Measurements from ENCODE around the gene TTC9. TPM values are rescaled to one million over a fixed set of nuclear protein-coding genes. Genes with fewer than 3 reads are reported as not detected.

The TTC9 gene
- total RNA-seq, 4 donors from 2014 or later: 22.5 to 50.6 (median 32.5) TPM

GRCh38 chr14:70658899-70659298 lies 17.2 kb downstream of the TTC9 start:
- 59 to 61% methylated on average over 4 of the region's 4 CpGs for WGBS, 2 donors
- no peak overlapping the region for H3K4me3 ChIP-seq
- H3K4me1 ChIP-seq: peaks cover 15 to 47% (median 19%) of the 10 kb centered on the region in 3 donors
- H3K27me3 ChIP-seq: no peaks in the 10 kb centered on the region
- TF ChIP-seq CTCF (IDR thresholded peaks at IDR 0.05) (no peak), POLR2A (IDR thresholded peaks at IDR 0.05) (no peak)
- peaks cover 0 to 3% (median 0%) of the 10 kb centered on the region in 3 donors for H3K36me3 ChIP-seq
- no peak for DNase-seq
- intact Hi-C loops (cut with DNase I): no loop called here
- no peak overlapping the region for H3K27ac ChIP-seq
- no peaks in the 10 kb centered on the region for H3K9me3 ChIP-seq

GRCh38 chr14:70660967-70661893 lies 19.5 kb downstream of the TTC9 start:
- Histone ChIP-seq H3K4me1 (peaks cover 33 to 66% (median 39%) of the 10 kb centered on the region in 3 donors), H3K4me3 (no peak overlapping the region), H3K27ac (peak overlapping the region; percentile 56 to 80 (median 74)), H3K9me3 (no peaks in the 10 kb centered on the region), H3K27me3 (no peaks in the 10 kb centered on the region), H3K36me3 (no peaks in the 10 kb centered on the region)
- no peak for DNase-seq
- 34 to 35% methylated on average over 11 of the region's 13 CpGs for WGBS, 2 donors
- intact Hi-C loops (cut with DNase I): no loop called here
- TF ChIP-seq CTCF (IDR thresholded peaks at IDR 0.05): peak in 3 of 6 experiments; percentile 13 to 31 (median 15)
- TF ChIP-seq POLR2A (IDR thresholded peaks at IDR 0.05): no peak

- Histone ChIP-seq H3K27me3 (no peaks in the 10 kb centered on the region), H3K27ac (peak overlapping the region; percentile 50 to 80 (median 74)), H3K9me3 (no peaks in the 10 kb centered on the region), H3K4me3 (no peak overlapping the region), H3K36me3 (no peaks in the 10 kb centered on the region), H3K4me1 (peaks cover 37 to 74% (median 42%) of the 10 kb centered on the region in 3 donors)
- TF ChIP-seq POLR2A (IDR thresholded peaks at IDR 0.05) (no peak), CTCF (IDR thresholded peaks at IDR 0.05) (no peak)
- no peak for DNase-seq
- intact Hi-C loops (cut with DNase I): no loop called here
Observed at GRCh38 chr14:70662080-70662479, 20.4 kb downstream of the TTC9 start.

- H3K4me3 ChIP-seq: no peak overlapping the region
- H3K27me3 ChIP-seq: no peaks in the 10 kb centered on the region
- H3K4me1 ChIP-seq: peaks cover 37 to 77% (median 42%) of the 10 kb centered on the region in 3 donors
- peak overlapping the region in 2 of 4 donors; percentile 76 to 80 for H3K27ac ChIP-seq
- peaks cover 0 to 6% (median 0%) of the 10 kb centered on the region in 3 donors for H3K36me3 ChIP-seq
- H3K9me3 ChIP-seq: no peaks in the 10 kb centered on the region
- intact Hi-C loops (cut with DNase I): no loop called here
- TF ChIP-seq POLR2A (IDR thresholded peaks at IDR 0.05) (no peak), CTCF (IDR thresholded peaks at IDR 0.05) (no peak)
- DNase-seq: no peak
- 55 to 63% methylated on average over 4 of the region's 4 CpGs for WGBS, 2 donors
Observed at GRCh38 chr14:70662816-70663215, 21.1 kb downstream of the TTC9 start.

- no peak for TF ChIP-seq CTCF (IDR thresholded peaks at IDR 0.05)
- TF ChIP-seq POLR2A (IDR thresholded peaks at IDR 0.05): no peak
- H3K27me3 ChIP-seq: no peaks in the 10 kb centered on the region
- H3K27ac ChIP-seq: peak overlapping the region in 3 of 4 donors; percentile 49 to 88 (median 80)
- H3K9me3 ChIP-seq: no peaks in the 10 kb centered on the region
- H3K4me1 ChIP-seq: peaks cover 37 to 77% (median 42%) of the 10 kb centered on the region in 3 donors
- H3K4me3 ChIP-seq: no peak overlapping the region
- DNase-seq: no peak
- peaks cover 0 to 15% (median 0%) of the 10 kb centered on the region in 3 donors for H3K36me3 ChIP-seq
- intact Hi-C loops (cut with DNase I): no loop called here
- 64 to 77% methylated on average over 2 to 4 of the region's 4 CpGs for WGBS, 2 donors
Observed at GRCh38 chr14:70663707-70664179, 22.0 kb downstream of the TTC9 start.

Measured in esophagus squamous epithelium (tissue), 5 donors.